GM19467 (cell line): ENCODE data around the gene ABCC10.
"Not testable (repeated sequence)": the region's sequence is repeated elsewhere in the genome, so short reads cannot be mapped to it uniquely, and the experiment has no call there.

Experiments used
- ATAC-seq: cut with Tn5 transposase; IDR thresholded peaks from one replicate; pipeline ENCODE4 v1.9.1; 2021; ENCODE audit warnings: mild to moderate bottlenecking, moderate library complexity; ENCODE audit not compliant: unreplicated experiment

The ABCC10 gene

GRCh38 chr6:43427406-43428111, at the start of gene ABCC10:
Gene ABCC10, plus strand, starts transcription at chr6:43427541. Its CDS starts 438 bp downstream, at chr6:43427979.
- peak; percentile 90 for ATAC-seq

GRCh38 chr6:43377710-43378229, 49.6 kb upstream of the ABCC10 start:
- ATAC-seq = no peak

GRCh38 chr6:43378631-43379030, 48.7 kb upstream of the ABCC10 start:
- ATAC-seq = no peak

GRCh38 chr6:43380858-43381257, 46.5 kb upstream of the ABCC10 start:
- not testable (repeated sequence) for ATAC-seq

GRCh38 chr6:43383021-43383667, 44.2 kb upstream of the ABCC10 start:
- no peak for ATAC-seq

GRCh38 chr6:43386492-43386891, 40.8 kb upstream of the ABCC10 start:
- ATAC-seq = no peak

- ATAC-seq = no peak
Observed at GRCh38 chr6:43389730-43390295, 37.5 kb upstream of the ABCC10 start.

- ATAC-seq = not testable (repeated sequence)
Observed at GRCh38 chr6:43390753-43391439, 36.4 kb upstream of the ABCC10 start.

- ATAC-seq = no peak
Observed at GRCh38 chr6:43391440-43392031, 35.8 kb upstream of the ABCC10 start.

- ATAC-seq = not testable (repeated sequence)
Observed at GRCh38 chr6:43393133-43393532, 34.2 kb upstream of the ABCC10 start.

GRCh38 chr6:43393602-43394001, 33.7 kb upstream of the ABCC10 start:
- no peak for ATAC-seq

- ATAC-seq = no peak
Observed at GRCh38 chr6:43394982-43395381, 32.4 kb upstream of the ABCC10 start.

- ATAC-seq = no peak
Observed at GRCh38 chr6:43395776-43396175, 31.6 kb upstream of the ABCC10 start.

GRCh38 chr6:43396408-43397149, 30.8 kb upstream of the ABCC10 start:
- no peak for ATAC-seq

GRCh38 chr6:43399932-43400487, 27.3 kb upstream of the ABCC10 start:
- no peak for ATAC-seq

GRCh38 chr6:43401730-43402129, 25.6 kb upstream of the ABCC10 start:
- no peak for ATAC-seq

- ATAC-seq = no peak
Observed at GRCh38 chr6:43402820-43403219, 24.5 kb upstream of the ABCC10 start.

- ATAC-seq = no peak
Observed at GRCh38 chr6:43405354-43405753, 22.0 kb upstream of the ABCC10 start.

GRCh38 chr6:43407296-43407695, 20.0 kb upstream of the ABCC10 start:
- ATAC-seq = no peak

- ATAC-seq = no peak
Observed at GRCh38 chr6:43408259-43408658, 19.1 kb upstream of the ABCC10 start.
